K562 (cell line): ENCODE results near the gene DHDDS. TPM values are rescaled to one million over a fixed set of nuclear protein-coding genes. Genes with fewer than 3 reads are reported as not detected.

Experiments used
- BRCA1 ChIP-seq, 2 experiments: fragments of 450-650 bp in 1 of 2; sonication (generic) in 1 of 2; formaldehyde crosslinking in 1 of 2; IDR thresholded peaks; 2 replicates each; pipeline versions ENCODE4 v1.5.0 to v1.6.1; 2017 to 2020; ENCODE audit warnings: mild to moderate bottlenecking in 1 of 2, missing genetic modification reagents in 1 of 2
- EGR1 ChIP-seq: fragments of 450-650 bp; conservative IDR thresholded peaks from 2 replicates; pipeline ENCODE4 v1.6.1; 2017; ENCODE audit warnings: mild to moderate bottlenecking
- EP400 ChIP-seq: fragments of 450-650 bp; IDR thresholded peaks from 2 replicates; pipeline ENCODE4 v1.6.1; 2017; ENCODE audit warnings: antibody characterized with exemption, mild to moderate bottlenecking, moderate library complexity
- GABPB2 ChIP-seq: fragments of 250-450 bp; sonication (Bioruptor Pico); conservative IDR thresholded peaks from 2 replicates; pipeline ENCODE4 v1.5.1; 2021; ENCODE audit warnings: mild to moderate bottlenecking
- JUN ChIP-seq, 2 experiments: sonication (generic) in 1 of 2; formaldehyde crosslinking in 1 of 2; IDR thresholded peaks; 2 replicates each; pipeline versions ENCODE4 v1.6.1 to v1.8.0; 2012 to 2022; ENCODE audit warnings: borderline replicate concordance in 2 of 2, mild to moderate bottlenecking in 2 of 2, improper control_type of control experiment in 1 of 2, low read depth in 1 of 2, low read length in 1 of 2, missing genetic modification reagents in 1 of 2
- KLF6 ChIP-seq: fragments of 250-450 bp; sonication (Bioruptor Pico); IDR thresholded peaks from 2 replicates; pipeline ENCODE4 v1.4.0; 2020; ENCODE audit warnings: mild to moderate bottlenecking, moderate library complexity, borderline replicate concordance
- LCOR ChIP-seq: sonication (generic); formaldehyde crosslinking; IDR thresholded peaks from 2 replicates; pipeline ENCODE4 v1.8.0; 2022; ENCODE audit warnings: mild to moderate bottlenecking, missing genetic modification reagents
- MAFG ChIP-seq: fragments of 450-650 bp; conservative IDR thresholded peaks from 2 replicates; pipeline ENCODE4 v1.6.1; 2016; ENCODE audit warnings: missing genetic modification characterization, missing compliant biosample characterization
- RFX5 ChIP-seq: IDR thresholded peaks from 2 replicates; pipeline ENCODE4 v1.6.1; 2011; ENCODE audit warnings: low read depth, mild to moderate bottlenecking, improper control_type of control experiment, low read length
- SIN3B ChIP-seq: fragments of 450-650 bp; IDR thresholded peaks from 2 replicates; pipeline ENCODE4 v1.6.1; 2017; ENCODE audit warnings: low read depth, mild to moderate bottlenecking, moderate library complexity
- ZNF174 ChIP-seq: fragments of 250-450 bp; sonication (Bioruptor Pico); IDR thresholded peaks from 2 replicates; pipeline ENCODE4 v1.4.0; 2020; ENCODE audit warnings: mild to moderate bottlenecking
- polyA plus RNA-seq, 8 experiments: library from polyadenylated mRNA; depleted of rRNA in 4 of 8; stranded (reverse) in 5 of 8; unstranded in 3 of 8; fragments of >200 nt; fragmentation: Nextera tagmentation in 2 of 8; fragmentation: Illumina TruSeq in 1 of 8; extraction: Ambion mirVana in 2 of 8; extraction: Trizol in 1 of 8; gene quantifications; 2 replicates each; pipeline versions ENCODE4 v1.2.1 to v1.2.3, GENCODE V29; 2011 to 2014; ENCODE audit warnings: inconsistent platforms in 1 of 8, missing spikeins in 1 of 8
- total RNA-seq, 7 experiments: library from RNA; depleted of rRNA in 6 of 7; stranded (reverse); fragments of >200 nt in 6 of 7; fragmentation: Illumina TruSeq in 2 of 7; extraction: Trizol in 2 of 7; gene quantifications; 2 replicates each; pipeline versions ENCODE4 v1.2.1 to v1.2.3, GENCODE V29; 2011 to 2021; ENCODE audit warnings: low replicate concordance in 1 of 7
- TF ChIP-seq, protein P1 (sequence below): fragments of 250-450 bp; sonication (Bioruptor Pico); IDR thresholded peaks from 2 replicates; pipeline ENCODE4 v1.4.0; 2020; ENCODE audit warnings: mild to moderate bottlenecking
- TF ChIP-seq, protein P2 (sequence below): sonication (generic); formaldehyde crosslinking; IDR thresholded peaks from 2 replicates; pipeline ENCODE4 v1.8.0; 2022; ENCODE audit warnings: mild to moderate bottlenecking, missing genetic modification reagents
- TF ChIP-seq, protein P3 (sequence below): sonication (generic); IDR thresholded peaks from 2 replicates; pipeline ENCODE4 v1.6.1; 2016
- TF ChIP-seq, protein P4 (sequence below): fragments of 450-650 bp; conservative IDR thresholded peaks from 2 replicates; pipeline ENCODE4 v1.6.1; 2016; ENCODE audit warnings: missing genetic modification characterization, low read depth, mild to moderate bottlenecking, missing compliant biosample characterization, moderate library complexity
- TF ChIP-seq, protein P5 (sequence below): fragments of 150-350 bp; conservative IDR thresholded peaks from 2 replicates; pipeline ENCODE4 v1.6.1; 2014; ENCODE audit warnings: low read length
- TF ChIP-seq, protein P6 (sequence below): fragments of 450-650 bp; IDR thresholded peaks from 2 replicates; pipeline ENCODE4 v1.6.1; 2017; ENCODE audit warnings: mild to moderate bottlenecking, moderate library complexity
- TF ChIP-seq, protein P7 (sequence below): IDR thresholded peaks from 3 replicates; pipeline ENCODE4 v1.6.1; 2011; ENCODE audit warnings: borderline replicate concordance, mild to moderate bottlenecking; ENCODE audit not compliant: insufficient read length, insufficient read depth

The DHDDS gene
- total and polyA plus RNA-seq, 9 of the 15 experiments (the other 6 are each of a cell fraction or from before 2014, with no cell fraction given), result 33.3 to 55.0 (median 44.3) TPM

DNA sequence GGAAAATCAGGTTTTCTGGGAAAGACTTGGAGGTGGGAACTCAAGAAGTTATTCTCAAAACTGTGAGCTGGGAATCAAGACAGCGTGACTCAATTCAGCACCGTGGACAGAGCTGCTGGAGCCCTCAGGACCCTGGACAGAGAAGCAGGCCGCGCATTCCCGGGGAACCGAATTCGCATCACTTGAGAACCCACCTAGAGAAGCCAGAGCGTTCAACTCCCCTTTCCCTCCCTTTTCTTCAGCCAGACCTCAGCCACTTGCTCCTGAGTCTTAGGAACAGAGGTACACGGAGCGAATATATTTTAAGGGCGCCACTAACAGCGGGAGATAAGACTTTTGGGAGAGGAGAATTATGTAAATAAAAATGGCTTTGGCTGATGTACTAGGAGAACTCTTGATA lies 23.5 kb upstream of the DHDDS start (continued):
- TF ChIP-seq KLF6 (peak; percentile 88), MAFG (tag) (no peak), GABPB2 (CRISPR knock-in tag) (no peak), BRCA1 (IDR thresholded peaks at IDR 0.05) (no peak), BRCA1 (CRISPR knock-in tag; IDR thresholded peaks at IDR 0.05) (peak; percentile 100), LCOR (CRISPR knock-in tag) (peak; percentile 100), RFX5 (peak; percentile 77), ZNF174 (CRISPR knock-in tag) (no peak), EP400 (no peak), SIN3B (no peak; the same call in 1 of the 2 replicates), JUN (IDR thresholded peaks at IDR 0.05; ENCODE audit: borderline replicate concordance, low read depth, low read length) (peak; percentile 72; the same call in 1 of the 2 replicates), JUN (CRISPR knock-in tag; IDR thresholded peaks at IDR 0.05; ENCODE audit: borderline replicate concordance) (peak; percentile 99), EGR1 (no peak)
- TF ChIP-seq, protein P1, sequence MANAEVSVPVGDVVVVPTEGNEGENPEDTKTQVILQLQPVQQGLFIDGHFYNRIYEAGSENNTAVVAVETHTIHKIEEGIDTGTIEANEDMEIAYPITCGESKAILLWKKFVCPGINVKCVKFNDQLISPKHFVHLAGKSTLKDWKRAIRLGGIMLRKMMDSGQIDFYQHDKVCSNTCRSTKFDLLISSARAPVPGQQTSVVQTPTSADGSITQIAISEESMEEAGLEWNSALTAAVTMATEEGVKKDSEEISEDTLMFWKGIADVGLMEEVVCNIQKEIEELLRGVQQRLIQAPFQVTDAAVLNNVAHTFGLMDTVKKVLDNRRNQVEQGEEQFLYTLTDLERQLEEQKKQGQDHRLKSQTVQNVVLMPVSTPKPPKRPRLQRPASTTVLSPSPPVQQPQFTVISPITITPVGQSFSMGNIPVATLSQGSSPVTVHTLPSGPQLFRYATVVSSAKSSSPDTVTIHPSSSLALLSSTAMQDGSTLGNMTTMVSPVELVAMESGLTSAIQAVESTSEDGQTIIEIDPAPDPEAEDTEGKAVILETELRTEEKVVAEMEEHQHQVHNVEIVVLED, result peak; percentile 61
- TF ChIP-seq, protein P2, sequence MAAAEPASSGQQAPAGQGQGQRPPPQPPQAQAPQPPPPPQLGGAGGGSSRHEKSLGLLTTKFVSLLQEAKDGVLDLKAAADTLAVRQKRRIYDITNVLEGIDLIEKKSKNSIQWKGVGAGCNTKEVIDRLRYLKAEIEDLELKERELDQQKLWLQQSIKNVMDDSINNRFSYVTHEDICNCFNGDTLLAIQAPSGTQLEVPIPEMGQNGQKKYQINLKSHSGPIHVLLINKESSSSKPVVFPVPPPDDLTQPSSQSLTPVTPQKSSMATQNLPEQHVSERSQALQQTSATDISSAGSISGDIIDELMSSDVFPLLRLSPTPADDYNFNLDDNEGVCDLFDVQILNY (CRISPR knock-in tag), result peak; percentile 100
- TF ChIP-seq, protein P3, sequence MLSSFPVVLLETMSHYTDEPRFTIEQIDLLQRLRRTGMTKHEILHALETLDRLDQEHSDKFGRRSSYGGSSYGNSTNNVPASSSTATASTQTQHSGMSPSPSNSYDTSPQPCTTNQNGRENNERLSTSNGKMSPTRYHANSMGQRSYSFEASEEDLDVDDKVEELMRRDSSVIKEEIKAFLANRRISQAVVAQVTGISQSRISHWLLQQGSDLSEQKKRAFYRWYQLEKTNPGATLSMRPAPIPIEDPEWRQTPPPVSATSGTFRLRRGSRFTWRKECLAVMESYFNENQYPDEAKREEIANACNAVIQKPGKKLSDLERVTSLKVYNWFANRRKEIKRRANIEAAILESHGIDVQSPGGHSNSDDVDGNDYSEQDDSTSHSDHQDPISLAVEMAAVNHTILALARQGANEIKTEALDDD, result no peak
- TF ChIP-seq, protein P4, sequence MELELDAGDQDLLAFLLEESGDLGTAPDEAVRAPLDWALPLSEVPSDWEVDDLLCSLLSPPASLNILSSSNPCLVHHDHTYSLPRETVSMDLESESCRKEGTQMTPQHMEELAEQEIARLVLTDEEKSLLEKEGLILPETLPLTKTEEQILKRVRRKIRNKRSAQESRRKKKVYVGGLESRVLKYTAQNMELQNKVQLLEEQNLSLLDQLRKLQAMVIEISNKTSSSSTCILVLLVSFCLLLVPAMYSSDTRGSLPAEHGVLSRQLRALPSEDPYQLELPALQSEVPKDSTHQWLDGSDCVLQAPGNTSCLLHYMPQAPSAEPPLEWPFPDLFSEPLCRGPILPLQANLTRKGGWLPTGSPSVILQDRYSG (tag), result peak; percentile 93
- TF ChIP-seq, protein P5, sequence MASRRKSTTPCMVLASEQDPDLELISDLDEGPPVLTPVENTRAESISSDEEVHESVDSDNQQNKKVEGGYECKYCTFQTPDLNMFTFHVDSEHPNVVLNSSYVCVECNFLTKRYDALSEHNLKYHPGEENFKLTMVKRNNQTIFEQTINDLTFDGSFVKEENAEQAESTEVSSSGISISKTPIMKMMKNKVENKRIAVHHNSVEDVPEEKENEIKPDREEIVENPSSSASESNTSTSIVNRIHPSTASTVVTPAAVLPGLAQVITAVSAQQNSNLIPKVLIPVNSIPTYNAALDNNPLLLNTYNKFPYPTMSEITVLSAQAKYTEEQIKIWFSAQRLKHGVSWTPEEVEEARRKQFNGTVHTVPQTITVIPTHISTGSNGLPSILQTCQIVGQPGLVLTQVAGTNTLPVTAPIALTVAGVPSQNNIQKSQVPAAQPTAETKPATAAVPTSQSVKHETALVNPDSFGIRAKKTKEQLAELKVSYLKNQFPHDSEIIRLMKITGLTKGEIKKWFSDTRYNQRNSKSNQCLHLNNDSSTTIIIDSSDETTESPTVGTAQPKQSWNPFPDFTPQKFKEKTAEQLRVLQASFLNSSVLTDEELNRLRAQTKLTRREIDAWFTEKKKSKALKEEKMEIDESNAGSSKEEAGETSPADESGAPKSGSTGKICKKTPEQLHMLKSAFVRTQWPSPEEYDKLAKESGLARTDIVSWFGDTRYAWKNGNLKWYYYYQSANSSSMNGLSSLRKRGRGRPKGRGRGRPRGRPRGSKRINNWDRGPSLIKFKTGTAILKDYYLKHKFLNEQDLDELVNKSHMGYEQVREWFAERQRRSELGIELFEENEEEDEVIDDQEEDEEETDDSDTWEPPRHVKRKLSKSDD, result no peak
- TF ChIP-seq, protein P6, sequence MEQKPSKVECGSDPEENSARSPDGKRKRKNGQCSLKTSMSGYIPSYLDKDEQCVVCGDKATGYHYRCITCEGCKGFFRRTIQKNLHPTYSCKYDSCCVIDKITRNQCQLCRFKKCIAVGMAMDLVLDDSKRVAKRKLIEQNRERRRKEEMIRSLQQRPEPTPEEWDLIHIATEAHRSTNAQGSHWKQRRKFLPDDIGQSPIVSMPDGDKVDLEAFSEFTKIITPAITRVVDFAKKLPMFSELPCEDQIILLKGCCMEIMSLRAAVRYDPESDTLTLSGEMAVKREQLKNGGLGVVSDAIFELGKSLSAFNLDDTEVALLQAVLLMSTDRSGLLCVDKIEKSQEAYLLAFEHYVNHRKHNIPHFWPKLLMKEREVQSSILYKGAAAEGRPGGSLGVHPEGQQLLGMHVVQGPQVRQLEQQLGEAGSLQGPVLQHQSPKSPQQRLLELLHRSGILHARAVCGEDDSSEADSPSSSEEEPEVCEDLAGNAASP, result no peak
- TF ChIP-seq, protein P7, sequence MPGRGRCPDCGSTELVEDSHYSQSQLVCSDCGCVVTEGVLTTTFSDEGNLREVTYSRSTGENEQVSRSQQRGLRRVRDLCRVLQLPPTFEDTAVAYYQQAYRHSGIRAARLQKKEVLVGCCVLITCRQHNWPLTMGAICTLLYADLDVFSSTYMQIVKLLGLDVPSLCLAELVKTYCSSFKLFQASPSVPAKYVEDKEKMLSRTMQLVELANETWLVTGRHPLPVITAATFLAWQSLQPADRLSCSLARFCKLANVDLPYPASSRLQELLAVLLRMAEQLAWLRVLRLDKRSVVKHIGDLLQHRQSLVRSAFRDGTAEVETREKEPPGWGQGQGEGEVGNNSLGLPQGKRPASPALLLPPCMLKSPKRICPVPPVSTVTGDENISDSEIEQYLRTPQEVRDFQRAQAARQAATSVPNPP, result no peak
